DMS53 treated with DMSO at 0.1 percent for 48 hours (cell line): ENCODE results near the gene SPRY4.
"Not testable (repeated sequence)": the region's sequence is repeated elsewhere in the genome, so short reads cannot be mapped to it uniquely, and the experiment has no call there.

Experiments
- DNase-seq: peaks from one replicate; lab custom pipeline; 2025; ENCODE audit not compliant: unreplicated experiment; lab: John Stamatoyannopoulos, UW

SPRY4 gene

DNA sequence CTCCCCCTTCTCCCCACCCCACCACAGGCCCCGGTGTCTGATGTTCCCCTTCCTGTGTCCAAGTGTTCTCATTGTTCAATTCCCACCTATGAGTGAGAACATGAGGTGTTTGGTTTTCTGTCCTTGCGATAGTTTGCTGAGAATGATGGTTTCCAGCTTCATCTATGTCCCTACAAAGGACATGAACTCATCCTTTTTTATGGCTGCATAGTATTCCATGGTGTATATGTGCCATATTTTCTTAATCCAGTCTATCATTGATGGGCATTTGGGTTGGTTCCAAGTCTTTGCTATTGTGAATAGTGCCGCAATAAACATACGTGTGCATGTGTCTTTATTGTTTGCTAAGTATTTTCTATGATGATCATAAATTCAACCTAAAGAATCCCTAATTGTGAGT, 60.7 kb downstream of the SPRY4 start:
- not testable (repeated sequence) for DNase-seq

DNA sequence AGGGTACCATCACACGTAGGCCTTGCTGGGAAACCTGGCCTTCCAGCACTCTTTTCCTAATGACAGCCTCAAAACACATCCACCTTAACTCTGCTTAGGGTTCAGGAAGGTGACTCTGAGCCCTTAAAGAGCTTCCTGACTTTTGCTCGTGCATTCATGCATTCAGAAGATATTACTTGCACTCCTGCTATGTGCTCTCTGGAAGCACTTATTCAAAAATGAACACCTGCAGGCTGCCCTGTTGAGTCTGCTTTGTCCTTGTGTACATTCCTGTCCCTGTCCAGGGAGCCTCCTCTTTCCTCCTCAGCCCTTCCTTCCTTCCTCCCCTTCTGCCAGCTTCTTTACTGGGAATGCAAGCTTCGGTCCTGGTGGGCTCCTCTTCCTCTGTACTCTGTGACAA, 61.5 kb downstream of the SPRY4 start:
- DNase-seq, result no peak

DNA sequence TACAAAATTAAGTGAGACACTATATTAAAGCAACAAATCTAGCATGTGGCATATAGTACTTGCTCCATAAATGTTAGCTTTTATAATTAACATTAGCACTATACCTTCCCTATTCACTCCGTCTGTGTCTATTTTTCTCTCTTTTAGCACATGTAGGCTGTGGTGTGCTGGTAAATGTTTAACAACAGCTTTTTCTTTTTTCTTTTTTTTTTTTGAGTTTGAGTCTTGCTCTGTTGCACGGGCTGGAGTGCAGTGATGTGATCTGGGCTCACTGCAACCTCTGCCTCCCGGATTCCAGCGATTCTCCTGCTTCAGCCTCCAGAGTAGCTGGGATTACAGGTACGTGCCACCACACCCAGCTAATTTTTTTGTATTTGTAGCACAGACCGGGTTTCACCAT, 62.1 kb downstream of the SPRY4 start:
- DNase-seq, result no peak
